ENCODE measurements around the gene ANKRD44. TPM values are rescaled to one million over a fixed set of nuclear protein-coding genes. Genes with fewer than 3 reads are reported as not detected.
A peak's percentile ranks its signal among the peaks of the same experiment; 100 is the strongest.

Gene ANKRD44
- total RNA-seq, 1 experiment from 2014 or later = 7.1 TPM

- peak; percentile 52 for DNase-seq
- Mint-ChIP-seq H3K4me3 (ENCODE audit: low read depth, unreplicated experiment) (peak overlapping the region; percentile 40), H3K36me3 (ENCODE audit: insufficient read depth, unreplicated experiment) (peaks cover 10% of the 10 kb centered on the region), H3K4me1 (ENCODE audit: low read depth, unreplicated experiment) (peaks cover 48% of the 10 kb centered on the region), H3K9me3 (ENCODE audit: low read depth, unreplicated experiment) (no peaks in the 10 kb centered on the region), H3K27ac (ENCODE audit: unreplicated experiment) (peak overlapping the region; percentile 65), H3K27me3 (ENCODE audit: unreplicated experiment) (no peaks in the 10 kb centered on the region)
- no TSS peak for BruUV-seq (replicated peaks)
- CTCF ChIA-PET = interaction anchor here (0.5 to 3.0 kb wide), 5 partner anchors 9 to 279 kb away, joined by 3 to 20 read pairs (median 4); no protein-coding TSS in a partner anchor
- intact Hi-C loops (cut with micrococcal nuclease; ENCODE audit: unreplicated experiment) = loop anchor here (2.0 kb wide), 1 partner anchor 23 kb away; no protein-coding TSS in a partner anchor
- TF ChIP-seq, protein P1, sequence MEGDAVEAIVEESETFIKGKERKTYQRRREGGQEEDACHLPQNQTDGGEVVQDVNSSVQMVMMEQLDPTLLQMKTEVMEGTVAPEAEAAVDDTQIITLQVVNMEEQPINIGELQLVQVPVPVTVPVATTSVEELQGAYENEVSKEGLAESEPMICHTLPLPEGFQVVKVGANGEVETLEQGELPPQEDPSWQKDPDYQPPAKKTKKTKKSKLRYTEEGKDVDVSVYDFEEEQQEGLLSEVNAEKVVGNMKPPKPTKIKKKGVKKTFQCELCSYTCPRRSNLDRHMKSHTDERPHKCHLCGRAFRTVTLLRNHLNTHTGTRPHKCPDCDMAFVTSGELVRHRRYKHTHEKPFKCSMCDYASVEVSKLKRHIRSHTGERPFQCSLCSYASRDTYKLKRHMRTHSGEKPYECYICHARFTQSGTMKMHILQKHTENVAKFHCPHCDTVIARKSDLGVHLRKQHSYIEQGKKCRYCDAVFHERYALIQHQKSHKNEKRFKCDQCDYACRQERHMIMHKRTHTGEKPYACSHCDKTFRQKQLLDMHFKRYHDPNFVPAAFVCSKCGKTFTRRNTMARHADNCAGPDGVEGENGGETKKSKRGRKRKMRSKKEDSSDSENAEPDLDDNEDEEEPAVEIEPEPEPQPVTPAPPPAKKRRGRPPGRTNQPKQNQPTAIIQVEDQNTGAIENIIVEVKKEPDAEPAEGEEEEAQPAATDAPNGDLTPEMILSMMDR (IDR thresholded peaks at IDR 0.05; ENCODE audit: unreplicated experiment) = no peak
Measured at GRCh38 chr2:197159661-197160211, 150.8 kb downstream of the ANKRD44 start.

DNA sequence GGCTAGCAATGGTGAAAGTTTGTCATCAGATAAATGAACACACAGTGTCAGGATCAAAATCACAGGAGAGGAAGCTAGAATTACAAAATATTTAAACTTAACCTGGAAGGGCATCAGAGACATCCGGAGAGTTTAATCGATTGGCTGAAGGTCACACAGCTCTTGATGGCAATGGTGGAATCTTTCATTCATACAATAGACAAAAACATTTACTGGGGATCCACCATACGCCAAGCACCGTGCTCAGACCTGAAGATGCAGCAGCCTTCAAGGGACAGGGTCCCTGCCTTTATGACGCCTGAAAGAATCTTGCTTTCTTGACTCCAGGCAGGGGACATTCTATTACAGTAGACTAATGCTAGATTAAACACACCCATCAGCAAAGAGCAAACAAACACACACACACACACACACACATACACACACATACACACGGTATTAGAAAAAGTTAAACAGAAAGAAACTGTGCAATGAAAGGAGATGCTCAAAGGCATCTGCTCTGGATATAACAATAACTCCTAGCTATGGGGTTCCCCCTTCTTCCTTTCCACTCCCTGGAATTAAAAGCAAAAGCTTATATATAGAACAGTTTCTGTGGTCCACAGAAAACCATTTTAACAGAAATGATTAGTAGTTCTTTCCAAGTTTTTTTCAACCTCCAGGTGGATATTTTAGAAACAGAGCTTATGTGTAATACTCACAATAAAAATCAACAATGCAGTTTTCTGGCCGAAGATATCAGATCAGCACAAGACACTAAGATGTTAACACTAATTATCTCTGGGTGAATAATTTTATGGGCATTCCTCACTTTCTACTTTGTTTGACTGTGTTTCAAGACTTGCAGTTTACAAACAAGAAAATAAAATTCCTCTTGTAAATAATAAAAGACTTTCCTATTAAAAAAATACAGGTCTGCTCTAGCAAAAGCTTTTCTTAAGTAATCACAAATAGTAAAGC lies 151.7 kb downstream of the ANKRD44 start:
- H3K27me3 Mint-ChIP-seq (ENCODE audit: unreplicated experiment) = no peaks in the 10 kb centered on the region
- H3K4me1 Mint-ChIP-seq (ENCODE audit: low read depth, unreplicated experiment) = peaks cover 48% of the 10 kb centered on the region
- intact Hi-C loops (cut with micrococcal nuclease; ENCODE audit: unreplicated experiment) = loop anchor here (2.0 kb wide), 1 partner anchor 22 kb away; no protein-coding TSS in a partner anchor
- CTCF ChIA-PET = interaction anchor here (0.5 to 3.0 kb wide), 6 partner anchors 10 to 280 kb away, joined by 3 to 20 read pairs (median 4); no protein-coding TSS in a partner anchor
- peak overlapping the region; percentile 65 for H3K27ac Mint-ChIP-seq (ENCODE audit: unreplicated experiment)
- BruUV-seq (replicated peaks) = TSS peak; percentile 49
- TF ChIP-seq, protein P1 (IDR thresholded peaks at IDR 0.05; ENCODE audit: unreplicated experiment) = no peak
- peak overlapping the region; percentile 37 for H3K4me3 Mint-ChIP-seq (ENCODE audit: low read depth, unreplicated experiment)
- no peaks in the 10 kb centered on the region for H3K9me3 Mint-ChIP-seq (ENCODE audit: low read depth, unreplicated experiment)
- peak; percentile 30 for DNase-seq
- H3K36me3 Mint-ChIP-seq (ENCODE audit: insufficient read depth, unreplicated experiment) = peaks cover 10% of the 10 kb centered on the region

- H3K27ac Mint-ChIP-seq (ENCODE audit: unreplicated experiment) = peak overlapping the region; percentile 65
- TF ChIP-seq, protein P1 (IDR thresholded peaks at IDR 0.05; ENCODE audit: unreplicated experiment) = no peak
- peak overlapping the region; percentile 37 for H3K4me3 Mint-ChIP-seq (ENCODE audit: low read depth, unreplicated experiment)
- no peak for DNase-seq
- intact Hi-C loops (cut with micrococcal nuclease; ENCODE audit: unreplicated experiment) = loop anchor here (2.0 kb wide), 1 partner anchor 21 kb away; no protein-coding TSS in a partner anchor
- H3K36me3 Mint-ChIP-seq (ENCODE audit: insufficient read depth, unreplicated experiment) = peaks cover 10% of the 10 kb centered on the region
- no peaks in the 10 kb centered on the region for H3K27me3 Mint-ChIP-seq (ENCODE audit: unreplicated experiment)
- CTCF ChIA-PET = interaction anchor here (0.9 to 3.0 kb wide), 4 partner anchors 11 to 146 kb away, joined by 3 to 20 read pairs (median 6); no protein-coding TSS in a partner anchor
- TSS peak; percentile 82 for BruUV-seq (replicated peaks)
- peaks cover 51% of the 10 kb centered on the region for H3K4me1 Mint-ChIP-seq (ENCODE audit: low read depth, unreplicated experiment)
- H3K9me3 Mint-ChIP-seq (ENCODE audit: low read depth, unreplicated experiment) = no peaks in the 10 kb centered on the region
Measured at GRCh38 chr2:197157879-197158537, 152.6 kb downstream of the ANKRD44 start.

DNA sequence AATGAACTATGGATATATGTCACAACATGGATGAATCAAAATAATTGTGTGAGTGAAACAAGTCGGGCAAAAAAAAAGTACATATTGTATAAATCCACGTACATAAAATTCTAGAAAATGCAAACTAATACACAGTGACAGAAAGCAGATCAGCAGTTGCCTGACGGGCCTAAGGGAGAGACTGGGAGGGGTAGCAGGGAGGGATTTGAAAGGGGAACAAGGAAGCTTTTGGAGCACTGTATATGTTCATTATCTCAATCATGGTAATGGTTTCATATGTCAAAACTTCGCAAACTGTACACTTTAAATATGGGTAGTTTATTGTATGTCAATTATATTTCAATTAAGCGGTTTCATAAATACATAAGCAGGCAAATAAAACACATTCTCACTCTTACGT lies 153.8 kb downstream of the ANKRD44 start:
- no TSS peak for BruUV-seq (replicated peaks)
- Mint-ChIP-seq H3K9me3 (ENCODE audit: low read depth, unreplicated experiment) (no peaks in the 10 kb centered on the region), H3K27ac (ENCODE audit: unreplicated experiment) (peak overlapping the region; percentile 66), H3K27me3 (ENCODE audit: unreplicated experiment) (no peaks in the 10 kb centered on the region), H3K36me3 (ENCODE audit: insufficient read depth, unreplicated experiment) (peaks cover 10% of the 10 kb centered on the region), H3K4me3 (ENCODE audit: low read depth, unreplicated experiment) (no peak overlapping the region), H3K4me1 (ENCODE audit: low read depth, unreplicated experiment) (peaks cover 49% of the 10 kb centered on the region)
- no peak for DNase-seq
- TF ChIP-seq, protein P1 (IDR thresholded peaks at IDR 0.05; ENCODE audit: unreplicated experiment) = no peak
- CTCF ChIA-PET = interaction anchor here (0.7 kb wide), 1 partner anchor 908 kb away, joined by 4 read pairs; no protein-coding TSS in a partner anchor
- intact Hi-C loops (cut with micrococcal nuclease; ENCODE audit: unreplicated experiment) = no loop called here

Data from Calu3 (cell line).